Left forelimb (tissue), 1 donor: ENCODE measurements around the gene KRCC1.

Experiments
- DNase-seq: peaks from one replicate; pipeline ENCODE4 v3.0.0-alpha.2; 2018; ENCODE audit warnings: low spot score

KRCC1 gene

GRCh38 chr2:88055371-88056128, at the start of gene KRCC1:
KRCC1 (minus strand) TSS chr2:88055783; CDS start chr2:88028563, 27,220 bp downstream.
- DNase-seq = peak; percentile 93

- DNase-seq = no peak
These were observed 44.9 kb upstream of the KRCC1 start for GRCh38 chr2:88100489-88100858.

- no peak for DNase-seq
These were observed 44.4 kb upstream of the KRCC1 start for GRCh38 chr2:88099798-88100488.

- DNase-seq = no peak
These were observed 42.9 kb upstream of the KRCC1 start for GRCh38 chr2:88098558-88098900.

GRCh38 chr2:88097891-88098557, 42.4 kb upstream of the KRCC1 start:
- no peak for DNase-seq

GRCh38 chr2:88097192-88097591, 41.6 kb upstream of the KRCC1 start:
- no peak for DNase-seq

- no peak for DNase-seq
These were observed 41.1 kb upstream of the KRCC1 start for GRCh38 chr2:88096708-88097107.

- DNase-seq = no peak
These were observed 39.4 kb upstream of the KRCC1 start for GRCh38 chr2:88095022-88095421.

GRCh38 chr2:88092773-88093172, 37.2 kb upstream of the KRCC1 start:
- no peak for DNase-seq

GRCh38 chr2:88091943-88092342, 36.4 kb upstream of the KRCC1 start:
- no peak for DNase-seq

- no peak for DNase-seq
These were observed 35.1 kb upstream of the KRCC1 start for GRCh38 chr2:88090446-88091283.

GRCh38 chr2:88088999-88089398, 33.4 kb upstream of the KRCC1 start:
- DNase-seq = no peak

GRCh38 chr2:88087763-88088162, 32.2 kb upstream of the KRCC1 start:
- no peak for DNase-seq

- no peak for DNase-seq
These were observed 31.5 kb upstream of the KRCC1 start for GRCh38 chr2:88087073-88087472.

GRCh38 chr2:88086401-88086800, 30.8 kb upstream of the KRCC1 start:
- no peak for DNase-seq

GRCh38 chr2:88085602-88086001, 30.0 kb upstream of the KRCC1 start:
- DNase-seq = no peak

GRCh38 chr2:88085099-88085498, 29.5 kb upstream of the KRCC1 start:
- DNase-seq = no peak

- DNase-seq = no peak
These were observed 27.2 kb upstream of the KRCC1 start for GRCh38 chr2:88082781-88083180.

GRCh38 chr2:88081924-88082608, 26.5 kb upstream of the KRCC1 start:
- no peak for DNase-seq

GRCh38 chr2:88080545-88080944, 25.0 kb upstream of the KRCC1 start:
- no peak for DNase-seq

GRCh38 chr2:88078643-88079172, 23.1 kb upstream of the KRCC1 start:
- no peak for DNase-seq
